Measurements from ENCODE around the gene BCAS3.
"Not testable (repeated sequence)": the region's sequence is repeated elsewhere in the genome, so short reads cannot be mapped to it uniquely, and the experiment has no call there.

BCAS3 gene

GRCh38 chr17:61015966-61016365, 338.3 kb downstream of the BCAS3 start:
- no peak for DNase-seq

DNA sequence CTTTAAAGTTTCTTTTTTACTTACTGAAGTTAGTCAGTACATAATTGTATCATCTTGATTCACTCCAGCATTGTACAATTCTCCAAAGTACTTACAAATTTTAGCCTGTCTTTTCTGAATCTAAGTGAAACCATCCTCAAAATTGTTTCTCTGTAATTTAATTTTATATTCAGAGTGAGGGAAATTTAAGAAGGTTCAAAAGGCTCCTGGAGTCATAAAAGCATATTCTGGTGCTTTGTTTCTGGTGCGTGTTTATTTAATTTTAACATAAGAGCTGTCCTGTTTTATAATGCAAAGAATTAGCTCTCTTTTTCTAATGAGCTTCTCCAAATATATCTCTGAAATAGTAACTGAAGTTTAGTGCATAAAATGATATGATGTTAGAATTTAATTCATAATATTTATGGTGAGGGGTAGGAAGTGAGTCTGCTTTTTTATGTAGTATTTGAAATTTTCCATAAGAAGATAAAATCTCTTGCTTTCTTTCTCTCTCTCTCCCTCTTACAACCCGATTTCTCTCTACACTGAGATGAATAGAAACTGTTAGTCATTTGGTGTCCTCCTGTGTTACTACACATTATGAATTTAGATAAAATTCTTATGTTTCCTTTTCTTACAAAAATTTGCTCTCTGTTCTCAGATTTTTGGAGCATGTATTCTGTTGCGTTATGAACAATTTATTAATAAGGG, 339.8 kb downstream of the BCAS3 start:
- no peak for DNase-seq

- no peak for DNase-seq
Observed at GRCh38 chr17:61018938-61019337, 341.3 kb downstream of the BCAS3 start.

DNA sequence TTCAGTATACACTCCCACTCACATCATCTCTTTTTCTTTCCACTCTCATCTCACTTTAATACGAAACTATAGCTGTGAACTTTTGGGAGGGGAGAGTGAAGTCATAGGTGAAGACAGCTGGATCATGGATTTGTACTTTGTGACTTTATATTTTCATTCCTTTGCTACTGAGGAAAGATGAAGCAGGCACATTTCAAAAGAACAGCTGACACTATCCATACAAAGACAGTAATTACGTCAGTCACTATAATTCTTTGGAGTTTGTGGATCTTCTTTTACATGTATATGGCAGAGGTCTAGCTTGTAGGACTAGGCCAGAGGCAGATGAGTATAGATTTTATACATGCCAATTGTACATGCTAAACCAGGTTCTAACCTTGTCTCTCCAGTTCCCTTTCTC, 346.3 kb downstream of the BCAS3 start:
- DNase-seq = no peak

GRCh38 chr17:61026818-61027217, 349.2 kb downstream of the BCAS3 start:
- no peak for DNase-seq

DNA sequence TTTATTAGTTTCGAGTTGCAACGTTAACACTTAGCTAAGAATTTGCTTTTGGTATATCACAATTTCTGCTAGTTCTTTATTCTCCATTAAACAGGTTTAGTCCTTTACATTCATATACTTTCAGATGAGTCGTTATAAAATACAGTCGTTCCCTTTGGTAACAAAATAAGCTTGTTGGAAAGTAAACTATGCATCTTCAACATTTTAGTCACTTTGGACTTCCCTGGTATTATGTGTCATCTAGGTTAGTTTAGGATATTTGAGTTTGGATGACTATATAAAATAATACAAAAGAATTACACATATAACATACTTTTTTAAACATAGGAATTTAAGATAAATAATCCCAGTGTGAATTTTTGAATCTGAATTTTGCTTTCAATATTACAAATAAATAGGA, 351.5 kb downstream of the BCAS3 start:
- no peak for DNase-seq

DNA sequence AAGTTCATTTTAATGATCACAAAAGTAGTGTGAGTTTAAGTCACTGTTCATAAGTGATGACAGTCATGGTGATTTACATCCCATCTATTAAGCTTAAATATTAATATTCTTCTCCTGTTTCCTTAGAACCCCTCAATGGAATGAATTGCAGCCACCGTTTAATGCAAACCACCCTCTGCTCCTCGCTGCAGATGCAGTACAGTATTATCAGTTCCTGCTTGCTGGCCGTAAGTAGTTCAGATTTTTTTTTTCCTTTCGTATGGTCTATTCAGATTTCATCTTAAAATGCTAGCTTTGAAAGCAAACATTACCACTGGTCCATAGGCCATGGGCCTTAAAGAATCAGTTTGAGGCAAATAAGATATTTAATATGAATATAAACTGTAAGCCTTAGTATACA, 363.0 kb downstream of the BCAS3 start:
- DNase-seq = no peak

GRCh38 chr17:61042348-61042747, 364.7 kb downstream of the BCAS3 start:
- DNase-seq = not testable (repeated sequence)

- no peak for DNase-seq
Observed at GRCh38 chr17:61047515-61047914, 369.9 kb downstream of the BCAS3 start.

DNA sequence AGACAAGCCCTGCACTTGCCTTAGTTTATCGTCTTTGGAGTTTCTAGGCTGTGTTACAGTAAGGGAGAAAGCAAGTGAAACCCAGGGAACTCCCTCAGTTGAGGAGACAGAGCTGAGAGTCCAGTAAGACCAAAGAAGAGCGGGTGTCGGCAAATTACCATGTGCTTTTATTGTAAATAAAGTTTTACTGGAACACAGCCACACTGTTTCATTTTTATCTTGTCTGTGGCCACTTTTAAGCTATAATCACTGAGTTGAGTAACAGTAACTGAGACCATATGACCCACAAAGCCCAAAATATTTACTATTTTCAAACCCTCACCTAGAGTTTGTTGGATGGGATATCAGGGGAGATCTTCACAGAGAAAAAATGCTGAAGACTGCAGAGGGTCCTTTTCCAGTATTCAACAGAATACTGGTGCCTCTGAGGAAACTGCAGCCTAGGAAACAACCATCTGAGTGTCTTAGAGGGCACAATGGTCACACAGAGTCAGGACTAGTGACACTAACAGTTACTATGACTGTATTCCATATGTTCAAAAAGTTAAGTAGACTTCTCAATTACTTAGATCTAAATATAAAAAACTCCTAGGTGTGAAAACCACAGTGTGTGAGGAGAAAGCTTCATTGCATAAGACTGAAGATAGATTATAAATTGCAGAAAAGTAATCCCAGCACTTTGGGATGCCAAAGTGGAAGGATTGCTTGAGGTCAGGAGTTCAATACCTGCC, 370.9 kb downstream of the BCAS3 start:
- no peak for DNase-seq

- no peak for DNase-seq
Observed at GRCh38 chr17:61053469-61053868, 375.8 kb downstream of the BCAS3 start.

DNA sequence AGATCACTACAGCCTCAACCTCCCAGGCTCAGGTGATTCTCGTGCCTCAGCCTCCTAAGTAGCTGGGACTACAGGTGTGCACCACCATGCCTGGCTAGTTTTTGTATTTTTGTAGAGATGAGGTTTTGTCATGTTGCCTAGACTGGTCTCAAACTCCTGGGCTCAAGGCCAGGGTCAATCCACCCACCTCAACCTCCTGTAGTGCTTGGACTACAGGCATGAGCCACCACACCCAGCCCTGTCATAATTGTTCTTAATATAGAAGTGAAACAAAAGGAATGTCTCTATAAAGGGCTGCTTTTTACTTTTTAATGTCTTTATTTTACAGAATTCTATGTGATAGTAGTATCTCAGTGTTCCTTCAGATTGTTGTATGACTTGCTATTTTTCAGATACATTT, 376.8 kb downstream of the BCAS3 start:
- DNase-seq = no peak

- DNase-seq = no peak
Observed at GRCh38 chr17:61057257-61057656, 379.6 kb downstream of the BCAS3 start.

- DNase-seq = no peak
Observed at GRCh38 chr17:61058066-61058465, 380.4 kb downstream of the BCAS3 start.

DNA sequence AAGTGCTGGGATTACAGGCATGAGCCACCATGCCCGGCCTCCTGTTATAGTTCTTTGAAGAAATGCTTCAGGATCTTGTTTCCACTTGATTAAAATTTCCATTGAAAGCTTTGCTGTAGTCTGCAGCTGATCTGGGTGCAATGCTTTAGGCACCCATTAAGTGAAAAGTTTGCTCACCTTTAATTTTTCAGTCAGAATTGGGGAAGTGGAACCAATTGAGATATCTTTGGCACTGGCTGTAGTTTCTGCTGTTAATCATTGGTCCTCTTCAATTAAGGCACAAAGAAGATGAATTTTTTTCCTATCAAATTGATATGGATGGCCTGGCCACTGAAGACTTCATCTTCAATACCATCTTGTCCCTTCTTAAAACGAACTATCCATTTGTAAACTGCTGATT, 385.9 kb downstream of the BCAS3 start:
- no peak for DNase-seq

DNA sequence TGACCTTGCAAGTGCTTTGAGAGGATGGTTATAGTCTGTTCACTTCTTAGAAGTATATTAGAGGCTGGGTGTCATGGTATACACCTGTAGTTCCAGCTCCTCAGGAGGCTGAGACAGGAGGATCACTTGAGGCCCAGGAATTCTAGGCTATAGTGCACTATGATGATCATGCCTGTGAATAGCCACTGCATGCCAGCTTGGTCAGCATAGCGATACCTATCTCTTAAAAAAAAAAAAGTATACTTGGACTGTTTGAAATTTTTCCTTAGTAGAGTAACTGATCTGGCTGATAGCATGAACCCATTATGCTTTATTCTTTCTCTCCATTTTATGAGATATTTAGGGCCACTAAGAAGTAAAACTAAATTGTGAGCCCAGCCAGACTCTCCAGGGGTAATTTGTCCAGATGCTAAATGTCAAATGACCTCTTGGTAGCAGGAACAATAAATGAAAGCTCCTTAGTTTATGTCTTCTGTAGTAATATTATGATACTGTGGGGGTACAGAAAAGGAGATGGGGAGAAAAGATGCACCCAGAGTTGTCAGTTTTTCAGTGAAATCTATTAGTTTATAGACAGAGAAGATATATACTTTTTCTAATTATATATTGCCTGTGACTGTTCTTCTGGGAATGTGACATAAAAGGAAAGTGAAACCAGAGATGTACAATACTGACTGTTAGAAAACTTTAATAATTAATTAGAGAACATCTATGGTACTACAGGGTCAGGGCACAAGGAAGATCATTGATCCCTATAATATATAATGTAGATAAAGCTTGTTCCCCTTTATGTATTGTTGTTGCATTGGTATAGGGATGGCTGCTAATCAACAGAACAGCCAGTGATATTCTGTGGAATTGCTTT, 386.7 kb downstream of the BCAS3 start:
- no peak for DNase-seq

GRCh38 chr17:61065263-61065773, 387.7 kb downstream of the BCAS3 start:
- no peak for DNase-seq

GRCh38 chr17:61066062-61066461, 388.4 kb downstream of the BCAS3 start:
- DNase-seq = no peak

DNA sequence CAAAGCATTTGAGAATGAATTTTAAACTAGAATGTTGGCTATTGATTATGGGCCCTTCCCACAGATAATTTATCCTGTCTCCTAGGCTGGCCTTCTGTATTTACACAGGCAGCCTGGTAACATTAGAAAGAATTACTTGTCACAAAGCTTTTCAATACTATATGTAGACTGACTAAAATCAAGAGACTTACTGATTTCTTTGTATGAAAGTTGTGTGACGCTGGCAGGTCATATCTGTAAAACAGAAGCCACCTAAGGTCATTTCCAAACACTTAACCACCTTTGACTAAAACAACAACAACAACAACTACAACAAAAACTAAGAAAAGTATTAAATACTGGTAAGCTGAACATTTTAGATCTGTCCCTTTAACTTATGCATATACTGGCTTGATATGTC, 393.0 kb downstream of the BCAS3 start:
- no peak for DNase-seq

DNA sequence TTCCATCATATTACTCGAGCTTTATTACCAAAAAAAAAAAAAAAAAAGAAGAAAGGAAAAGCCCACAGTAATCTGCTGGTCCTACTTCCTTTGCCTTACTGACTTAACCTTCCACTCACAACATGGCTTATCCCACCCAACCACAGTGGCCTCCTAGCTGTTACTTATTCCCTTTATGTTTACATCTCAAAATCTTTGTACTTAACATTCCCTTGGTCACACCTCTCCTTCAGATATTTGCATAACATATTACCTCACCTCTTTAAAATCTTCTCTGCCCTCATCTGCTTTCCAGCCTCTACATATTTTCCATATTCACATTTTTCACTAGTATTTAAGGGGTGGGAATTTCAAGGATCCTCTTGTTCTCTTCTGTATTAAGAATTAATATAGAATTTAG, 395.0 kb downstream of the BCAS3 start:
- no peak for DNase-seq

GRCh38 chr17:61073131-61073530, 395.5 kb downstream of the BCAS3 start:
- DNase-seq = no peak

DNA sequence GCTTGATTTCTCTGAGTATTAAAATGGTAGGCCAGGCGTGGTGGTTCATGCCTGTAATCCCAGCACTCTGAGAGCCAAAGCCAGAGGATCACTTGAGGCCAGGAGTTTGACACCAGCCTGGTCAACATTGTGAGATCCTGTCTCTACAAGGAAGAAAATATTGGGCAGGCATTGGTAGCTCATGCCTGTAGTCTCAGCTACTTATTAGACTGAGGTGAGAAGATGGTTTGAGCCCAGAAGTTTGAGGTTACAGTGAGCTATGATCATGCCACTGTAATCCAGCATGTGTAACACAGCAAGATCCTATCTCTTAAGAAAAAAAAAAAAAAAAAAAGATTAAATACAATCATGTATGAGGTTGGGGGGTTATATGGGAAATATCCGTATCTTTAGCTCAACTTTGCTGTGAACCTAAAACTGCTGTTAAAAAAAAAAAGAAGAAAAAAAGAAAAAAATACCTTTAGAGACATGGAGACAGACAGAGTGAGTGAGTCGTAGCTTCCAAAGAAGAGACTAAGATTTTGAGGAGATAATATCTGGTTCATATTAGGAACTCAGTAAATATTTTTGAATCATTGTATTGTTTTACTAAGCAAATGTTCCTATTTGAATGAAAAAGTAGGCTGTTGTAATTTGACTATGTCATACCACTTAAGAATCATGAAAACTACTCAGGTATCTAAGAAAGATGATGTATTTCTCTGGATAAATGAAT, 396.3 kb downstream of the BCAS3 start:
- no peak for DNase-seq

DNA sequence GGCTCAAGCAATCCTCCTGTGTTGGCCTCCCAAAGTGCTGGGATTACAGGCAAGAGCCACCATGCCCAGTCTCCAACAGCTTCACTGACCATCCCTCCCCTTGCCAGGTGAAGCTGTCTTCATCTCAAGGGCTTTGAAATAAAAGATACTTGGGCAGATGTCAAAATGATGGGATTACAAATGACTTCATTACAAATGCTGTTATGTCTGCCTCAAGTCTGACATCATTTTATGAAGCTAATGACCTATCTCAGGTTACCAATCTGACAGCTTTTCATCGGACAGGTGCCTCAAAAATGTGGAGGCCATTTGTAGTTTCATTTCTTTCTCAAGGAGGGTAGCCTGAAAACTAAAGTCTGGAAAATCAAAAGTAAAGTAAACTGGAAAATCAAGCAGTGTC, 398.3 kb downstream of the BCAS3 start:
- DNase-seq = no peak
